ENCODE data around the gene PALD1. TPM values are rescaled to one million over a fixed set of nuclear protein-coding genes. Genes with fewer than 3 reads are reported as not detected.

Gene PALD1
- polyA plus RNA-seq, 1 of the 3 experiments (the other 2 are of a cell fraction): 0.16 TPM

- H3K27me3 ChIP-seq (ENCODE audit: insufficient read depth): peaks cover 22% of the 10 kb centered on the region; the same call in 1 of the 2 replicates
Measured at GRCh38 chr10:70481831-70482530, 3.4 kb downstream of the PALD1 start.

GRCh38 chr10:70482982-70483760 lies 4.6 kb downstream of the PALD1 start:
- POLR2A ChIA-PET: no interaction called here
- Histone ChIP-seq H3K4me2 (no peak overlapping the region), H3K4me1 (ENCODE audit: control insufficient read depth in 1 of 2, insufficient read depth in 2 of 2, low read depth in 1 of 2, low read length in 1 of 2) (peaks cover 0 to 48% of the 10 kb centered on the region in 2 experiments; a peak in 1 of 4 replicates), H3K4me3 (ENCODE audit: low read depth in 2 of 2, low read length in 1 of 2) (no peak overlapping the region), H3K27me3 (ENCODE audit: insufficient read depth) (peaks cover 10% of the 10 kb centered on the region; the same call in 1 of the 2 replicates), H3K36me3 (replicated peaks in 1 of 2; ENCODE audit: control insufficient read depth in 1 of 2, insufficient read depth in 2 of 2, low read length in 1 of 2) (no peaks in the 10 kb centered on the region), H3K27ac (ENCODE audit: low read depth in 2 of 2, low read length in 1 of 2) (peak overlapping the region in 1 of 2 experiments; percentile 72; a peak in 1 of 4 replicates), H2AFZ (ENCODE audit: low read depth) (no peak overlapping the region), H4K20me1 (ENCODE audit: insufficient read depth) (no peaks in the 10 kb centered on the region), H3K79me2 (ENCODE audit: insufficient read depth) (no peaks in the 10 kb centered on the region), H3K9ac (no peak overlapping the region), H3K9me2 (no peaks in the 10 kb centered on the region), H3K9me3 (no peaks in the 10 kb centered on the region), H3F3A (replicated peaks; ENCODE audit: insufficient read depth) (no peaks in the 10 kb centered on the region)
- CTCF ChIA-PET: interaction anchor here (0.6 to 2.3 kb wide), 2 partner anchors 22 to 27 kb away, joined by 3 to 8 read pairs; no protein-coding TSS in a partner anchor
- DNase-seq: peak; percentile 70
- TF ChIP-seq SMC3 (IDR thresholded peaks at IDR 0.05; ENCODE audit: low read depth, low read length) (no peak), CTCF (IDR thresholded peaks at IDR 0.05) (no peak), FOXJ3 (CRISPR knock-in tag; IDR thresholded peaks at IDR 0.05) (no peak), NRF1 (IDR thresholded peaks at IDR 0.05; ENCODE audit: low read depth, low read length) (no peak), ZBTB33 (IDR thresholded peaks at IDR 0.05; ENCODE audit: borderline replicate concordance, low read depth) (no peak), REST (IDR thresholded peaks at IDR 0.05; ENCODE audit: low read depth, low read length) (no peak), RAD21 (IDR thresholded peaks at IDR 0.05; ENCODE audit: low read length) (no peak), IRF3 (IDR thresholded peaks at IDR 0.05; ENCODE audit: low read depth, low read length) (no peak)
- 46% methylated on average over 7 of the region's 8 CpGs for WGBS (ENCODE audit: low lambda C conversion rate)

More at GRCh38 chr10:70481831-70482530, 3.4 kb downstream of the PALD1 start:
- Histone ChIP-seq H3K4me2 (no peak overlapping the region), H3K9ac (no peak overlapping the region), H3F3A (replicated peaks; ENCODE audit: insufficient read depth) (no peaks in the 10 kb centered on the region), H3K9me2 (no peaks in the 10 kb centered on the region), H3K4me3 (ENCODE audit: low read depth in 2 of 2, low read length in 1 of 2) (no peak overlapping the region), H3K9me3 (no peaks in the 10 kb centered on the region), H3K79me2 (ENCODE audit: insufficient read depth) (no peaks in the 10 kb centered on the region), H3K4me1 (ENCODE audit: control insufficient read depth in 1 of 2, insufficient read depth in 2 of 2, low read depth in 1 of 2, low read length in 1 of 2) (peaks cover 0 to 55% of the 10 kb centered on the region in 2 experiments; a peak in 1 of 4 replicates), H2AFZ (ENCODE audit: low read depth) (no peak overlapping the region), H3K36me3 (replicated peaks in 1 of 2; ENCODE audit: control insufficient read depth in 1 of 2, insufficient read depth in 2 of 2, low read length in 1 of 2) (no peaks in the 10 kb centered on the region), H3K27ac (ENCODE audit: low read depth in 2 of 2, low read length in 1 of 2) (peak overlapping the region in 1 of 2 experiments; percentile 72; a peak in 2 of 4 replicates), H4K20me1 (ENCODE audit: insufficient read depth) (no peaks in the 10 kb centered on the region)
- ChIA-PET POLR2A (no interaction called here), CTCF (interaction anchor here (2.3 kb wide), 1 partner anchor 21 kb away, joined by 8 read pairs; no protein-coding TSS in a partner anchor)
- DNase-seq: no peak
- TF ChIP-seq TCF12 (IDR thresholded peaks at IDR 0.05): no peak
- no peak for TF ChIP-seq USF2 (IDR thresholded peaks at IDR 0.05; ENCODE audit: borderline replicate concordance, low read depth, low read length)
- WGBS (ENCODE audit: low lambda C conversion rate): 58% methylated on average over 2 of the region's 7 CpGs

Measured in SK-N-SH (cell line).